Heart right ventricle (tissue), 16 donors: ENCODE measurements around the gene EXT2. TPM values are rescaled to one million over a fixed set of nuclear protein-coding genes. Genes with fewer than 3 reads are reported as not detected.

Experiments
- ATAC-seq, 8 donors: fragments of 200-7000 bp; cut with Tn5 transposase; one replicate each; pipeline ENCODE4 v1.9.1; 2020; ENCODE audit warnings: mild to moderate bottlenecking in 8 of 8, moderate library complexity in 8 of 8, moderate number of reproducible peaks in 1 of 8
- DNase-seq, 2 donors: peaks; one replicate each; pipeline ENCODE4 v3.0.0-alpha.2; 2020
- H3K27ac ChIP-seq, 10 donors: fragments of 200-600 bp; sonication (generic) in 2 of 10; one replicate each; pipeline versions ENCODE4 v1.5.0 to v1.8.0; 2020 to 2022; ENCODE audit warnings: mild to moderate bottlenecking in 3 of 10
- H3K27me3 ChIP-seq, 7 donors: fragments of 200-600 bp; one replicate each; pipeline ENCODE4 v1.8.0; 2021 to 2022; ENCODE audit warnings: mild to moderate bottlenecking in 2 of 7
- H3K36me3 ChIP-seq, 9 donors: fragments of 200-600 bp; sonication (generic) in 1 of 9; one replicate each; pipeline versions ENCODE4 v1.5.0 to v1.8.0; 2020 to 2022; ENCODE audit warnings: mild to moderate bottlenecking in 2 of 9
- H3K4me1 ChIP-seq, 9 donors: fragments of 200-600 bp; sonication (generic) in 1 of 9; one replicate each; pipeline versions ENCODE4 v1.5.0 to v1.8.0; 2020 to 2022; ENCODE audit warnings: mild to moderate bottlenecking in 4 of 9
- H3K4me3 ChIP-seq, 10 donors: fragments of 200-600 bp; sonication (generic) in 2 of 10; one replicate each; pipeline versions ENCODE4 v1.5.0 to v1.8.0; 2020 to 2022; ENCODE audit warnings: mild to moderate bottlenecking in 7 of 10, moderate library complexity in 2 of 10
- H3K9me3 ChIP-seq, 11 donors: fragments of 200-600 bp in 10 of 11; sonication (generic) in 2 of 11; one replicate each; pipeline versions ENCODE4 v1.5.0 to v1.8.0; 2013 to 2022; ENCODE audit warnings: mild to moderate bottlenecking in 2 of 11, control low read depth in 1 of 11, moderate library complexity in 1 of 11
- WGBS, 2 donors: extraction: QIAGEN DNeasy Blood & Tissue Kit; methylation state at CpG; one replicate each; pipeline ENCODE4 v1.1.7; 2013; ENCODE audit warnings: inconsistent platforms in 1 of 2; 5-methylcytosine and 5-hydroxymethylcytosine counted together
- intact Hi-C, 10 donors: fragments of 100-400 bp; cut with DNase I; formaldehyde crosslinking; loops; one replicate each; pipeline versions ENCODE4 v1.11.1 to v1.14.2; 2022
- polyA plus RNA-seq, 2 donors: library from polyadenylated mRNA; stranded (reverse); fragments of 200-250 nt; gene quantifications; one replicate each; pipeline ENCODE4 v1.2.3, GENCODE V29; 2013
- total RNA-seq, 10 donors: library from RNA; stranded (reverse); fragmentation: NEBNext Ultra II Directional in 3 of 10; extraction: Animal tissue kit (Norgen Biotek cat#: 25700) in 3 of 10; gene quantifications; one replicate each; pipeline versions ENCODE4 v1.2.1 to v1.2.4, GENCODE V29; 2021 to 2023
- TF ChIP-seq, protein P1 (sequence below), 9 donors: fragments of 200-600 bp; sonication (generic) in 2 of 9; IDR thresholded peaks; one replicate each; pipeline versions ENCODE4 v1.5.0 to v1.8.0; 2021 to 2022; ENCODE audit warnings: antibody characterized with exemption in 9 of 9, mild to moderate bottlenecking in 5 of 9, moderate library complexity in 1 of 9
- donor health status: Arrhythmogenic right ventricular cardiomyopathy.
- donor health status: ischemic (EF 13 %, LVEDD 7.1; RV severe dilation, severe dysfunction).
- donor health status: healthy with polysubstance abuse.
- donor health status: DM: no; HTN: yes; CAD: no.
- donor health status: DM: no; HTN: no; CAD: no.
- donor health status: ischemic (EF 25% LVEDD 6.9; RV normal size, moderate dysfunction).
- donor health status: ischemic (EF 25% LVEDD 5.7; RV mildly dilated, moderate dysfunction).
- donor health status: healthy.
- donor health status: DM: yes; HTN: yes; CAD: no.
- donor health status: Ischemic cardiomyopathy.
- donor health status: ischemic (EF 35%, LVEDD 5.7; RV mildly dilated, moderate dysfunction).
- donor health status: nonischemic (EF 11% LVEDD 7.7; RV severe dilation, severe dysfunction).
- donor health status: DM: yes; HTN: yes; CAD: no.
- donor health status: PGD.
- donor health status: ischemic (EF 29% LVEDD 5.4; RV normal size, mild dysfunction).
- donor health status: nonischemic (EF 23%, LVEDD 6.1; RV moderate dilation, normal function).

Gene EXT2
- total and polyA plus RNA-seq, 12 donors = 18.7 to 35.1 (median 28.2) TPM

DNA sequence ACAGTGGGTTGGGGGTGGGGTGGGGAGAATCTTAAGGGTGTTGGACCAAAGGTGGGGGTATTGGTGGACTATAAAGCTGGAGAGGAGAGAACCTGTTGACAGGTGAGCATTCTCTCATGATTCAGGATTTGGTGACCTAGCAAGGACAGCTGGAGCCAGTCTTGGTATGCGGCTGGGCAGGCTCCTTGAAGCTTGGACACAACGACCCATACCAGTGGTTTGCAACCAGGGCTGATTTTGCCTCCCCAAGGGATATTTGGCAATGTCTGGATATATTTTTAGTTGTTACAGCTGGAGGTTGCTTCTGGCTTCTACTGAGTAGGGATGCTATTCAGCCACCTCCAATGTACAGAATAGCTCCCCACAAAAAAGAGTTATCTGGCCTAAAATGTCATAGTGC, 5.6 kb downstream of the EXT2 start:
- Histone ChIP-seq H3K27me3 (no peaks in the 10 kb centered on the region), H3K36me3 (peaks cover 0 to 7% (median 0%) of the 10 kb centered on the region in 9 donors), H3K4me3 (no peak overlapping the region), H3K9me3 (no peaks in the 10 kb centered on the region), H3K4me1 (peaks cover 0 to 61% (median 32%) of the 10 kb centered on the region in 9 donors), H3K27ac (no peak overlapping the region)
- WGBS, 2 donors = 85 to 93% methylated on average over 2 of the region's 2 CpGs
- intact Hi-C loops = loop anchor here in 1 of 10 donors (10.0 kb wide), 1 partner anchor 434 kb away; no protein-coding TSS in a partner anchor
- ATAC-seq (peak in 1 of 8 donors; percentile 5), DNase-seq (no peak)
- TF ChIP-seq, protein P1, sequence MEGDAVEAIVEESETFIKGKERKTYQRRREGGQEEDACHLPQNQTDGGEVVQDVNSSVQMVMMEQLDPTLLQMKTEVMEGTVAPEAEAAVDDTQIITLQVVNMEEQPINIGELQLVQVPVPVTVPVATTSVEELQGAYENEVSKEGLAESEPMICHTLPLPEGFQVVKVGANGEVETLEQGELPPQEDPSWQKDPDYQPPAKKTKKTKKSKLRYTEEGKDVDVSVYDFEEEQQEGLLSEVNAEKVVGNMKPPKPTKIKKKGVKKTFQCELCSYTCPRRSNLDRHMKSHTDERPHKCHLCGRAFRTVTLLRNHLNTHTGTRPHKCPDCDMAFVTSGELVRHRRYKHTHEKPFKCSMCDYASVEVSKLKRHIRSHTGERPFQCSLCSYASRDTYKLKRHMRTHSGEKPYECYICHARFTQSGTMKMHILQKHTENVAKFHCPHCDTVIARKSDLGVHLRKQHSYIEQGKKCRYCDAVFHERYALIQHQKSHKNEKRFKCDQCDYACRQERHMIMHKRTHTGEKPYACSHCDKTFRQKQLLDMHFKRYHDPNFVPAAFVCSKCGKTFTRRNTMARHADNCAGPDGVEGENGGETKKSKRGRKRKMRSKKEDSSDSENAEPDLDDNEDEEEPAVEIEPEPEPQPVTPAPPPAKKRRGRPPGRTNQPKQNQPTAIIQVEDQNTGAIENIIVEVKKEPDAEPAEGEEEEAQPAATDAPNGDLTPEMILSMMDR (IDR thresholded peaks at IDR 0.05) = no peak

DNA sequence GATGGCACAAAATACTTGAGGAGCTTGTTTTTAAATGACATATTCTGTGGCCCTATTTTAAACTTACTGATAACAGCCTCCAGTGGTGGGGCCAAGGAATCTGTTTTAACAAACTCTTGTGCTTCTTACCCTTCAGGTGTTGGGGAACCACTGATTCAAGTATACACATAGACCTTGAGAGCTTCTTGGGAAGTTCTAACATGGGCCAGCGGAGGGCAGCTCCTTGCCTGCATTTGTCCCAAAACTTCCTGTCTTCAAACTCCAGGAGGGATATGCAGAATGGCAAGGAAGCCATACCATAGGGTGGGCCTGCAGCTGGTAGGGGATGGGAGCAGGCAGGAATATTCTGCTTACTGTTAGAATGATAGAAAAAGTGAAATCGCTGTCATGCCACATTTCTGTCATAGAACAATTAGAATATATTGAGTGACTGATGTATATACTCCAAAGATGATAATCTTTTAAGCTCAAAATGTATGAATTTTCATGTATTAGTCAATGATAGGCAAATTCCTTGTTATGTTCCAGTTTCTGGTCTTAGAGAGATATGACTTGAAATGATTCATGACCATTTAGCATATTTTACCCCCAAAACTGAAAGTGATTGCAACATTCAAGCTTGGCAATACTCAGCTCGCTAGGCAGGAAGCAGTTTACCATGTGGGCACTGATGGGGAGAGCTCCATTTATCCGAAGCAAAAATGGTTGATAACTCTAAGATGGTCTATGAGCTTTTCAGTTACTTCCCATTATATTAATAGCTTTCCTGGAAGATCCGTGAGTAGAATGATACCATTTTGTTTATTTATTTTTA, 9.2 kb downstream of the EXT2 start:
- Histone ChIP-seq H3K27ac (no peak overlapping the region), H3K36me3 (peaks cover 0 to 29% (median 8%) of the 10 kb centered on the region in 9 donors), H3K4me1 (peaks cover 0 to 41% (median 15%) of the 10 kb centered on the region in 9 donors), H3K27me3 (no peaks in the 10 kb centered on the region), H3K4me3 (no peak overlapping the region), H3K9me3 (no peaks in the 10 kb centered on the region)
- WGBS, 2 donors = 93 to 97% methylated on average over 5 of the region's 5 CpGs
- no peak for DNase-seq
- ATAC-seq = no peak
- intact Hi-C loops = loop anchor here in 2 of 10 donors (5.0 to 10.0 kb wide), 2 partner anchors 430 to 433 kb away; no protein-coding TSS in a partner anchor
- TF ChIP-seq, protein P1 (IDR thresholded peaks at IDR 0.05) = no peak

DNA sequence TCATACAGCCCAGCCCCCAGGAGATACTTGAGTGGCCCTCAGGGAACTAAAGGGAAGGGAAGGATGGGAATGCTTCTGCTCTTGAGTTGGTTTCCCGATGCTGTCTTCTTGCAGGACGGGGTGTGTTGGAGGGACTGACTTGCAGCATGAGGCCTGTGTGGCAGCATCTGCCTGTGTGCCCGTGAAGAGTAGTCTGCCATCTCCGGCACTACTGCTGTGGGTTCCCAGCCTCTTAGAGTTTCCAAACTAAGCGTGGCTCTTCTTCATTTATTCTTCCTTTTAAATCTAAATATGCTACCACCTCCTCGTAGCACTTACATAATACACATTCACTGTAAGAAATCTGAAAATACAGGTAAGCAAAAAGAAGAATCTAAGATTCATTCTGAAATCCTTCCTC, 12.8 kb downstream of the EXT2 start:
- peaks cover 0 to 40% (median 8%) of the 10 kb centered on the region in 9 donors for H3K36me3 ChIP-seq
- no peaks in the 10 kb centered on the region for H3K27me3 ChIP-seq
- TF ChIP-seq, protein P1 (IDR thresholded peaks at IDR 0.05) = no peak
- no peak for ATAC-seq
- no peak overlapping the region for H3K27ac ChIP-seq
- no peaks in the 10 kb centered on the region for H3K9me3 ChIP-seq
- H3K4me3 ChIP-seq = no peak overlapping the region
- H3K4me1 ChIP-seq = peaks cover 9 to 53% (median 35%) of the 10 kb centered on the region in 9 donors
- intact Hi-C loops = loop anchor here in 2 of 10 donors (5.0 to 10.0 kb wide), 2 partner anchors 427 to 429 kb away; no protein-coding TSS in a partner anchor
- 89 to 92% methylated on average over 6 of the region's 6 CpGs for WGBS, 2 donors
- no peak for DNase-seq

GRCh38 chr11:44110231-44110679, 14.8 kb downstream of the EXT2 start:
- intact Hi-C loops = loop anchor here in 6 of 10 donors (1.0 to 10.0 kb wide), 4 partner anchors 175 to 428 kb away; no protein-coding TSS in a partner anchor
- WGBS, 2 donors = 6 to 8% methylated on average over 4 of the region's 4 CpGs
- peaks cover 9 to 46% (median 29%) of the 10 kb centered on the region in 9 donors for H3K4me1 ChIP-seq
- H3K36me3 ChIP-seq = peaks cover 0 to 59% (median 21%) of the 10 kb centered on the region in 9 donors
- ATAC-seq (peak; percentile 69 to 89 (median 84)), DNase-seq (peak; percentile 33 to 82)
- no peaks in the 10 kb centered on the region for H3K27me3 ChIP-seq
- no peaks in the 10 kb centered on the region for H3K9me3 ChIP-seq
- peak overlapping the region in 3 of 10 donors; percentile 8 to 38 (median 18) for H3K27ac ChIP-seq
- no peak overlapping the region for H3K4me3 ChIP-seq
- TF ChIP-seq, protein P1 (IDR thresholded peaks at IDR 0.05) = peak; percentile 59 to 88 (median 79)
